Measurements from ENCODE around the gene TMEM234.

GRCh38 chr1:32239337-32239736, 17.2 kb upstream of the TMEM234 start:
- TF ChIP-seq POLR2AphosphoS5 (IDR thresholded peaks at IDR 0.05) (no peak), EP300 (IDR thresholded peaks at IDR 0.05) (no peak), CTCF (IDR thresholded peaks at IDR 0.05) (no peak)

Measured in upper lobe of left lung (tissue), 4 donors.